Endothelial cell of umbilical vein (primary cell): ENCODE data around the gene B3GNT7. TPM values are rescaled to one million over a fixed set of nuclear protein-coding genes. Genes with fewer than 3 reads are reported as not detected.

Experiments used
- BruUV-seq: library from RNA; stranded (reverse); fragments of 400-500 nt; replicated peaks from 2 replicates; lab custom pipeline; 2021; lab: Mats Ljungman, UMichigan
- CTCF ChIA-PET: fragments of 300-600, 350-600 bp; sonication (Branson Sonifier 250); formaldehyde crosslinking; loops from one replicate; lab custom pipeline; 2021; ENCODE audit warnings: antibody characterized with exemption, inconsistent platforms; lab: Charles Lee
- POLR2A ChIA-PET: fragments of 300-600, 350-600 bp; sonication (Branson Sonifier 250); formaldehyde crosslinking; loops from one replicate; lab custom pipeline; 2021; ENCODE audit warnings: antibody characterized with exemption, inconsistent platforms; lab: Charles Lee
- DNase-seq: peaks from one replicate; pipeline ENCODE4 v3.0.0-alpha.2; 2011; ENCODE audit warnings: low read depth, low spot score
- FAIRE-seq: peaks from 2 replicates; lab custom pipeline; 2011; peaks lifted over from hg19 to GRCh38; lab: Jason Lieb, UNC
- H2AFZ ChIP-seq: 2 replicates; pipeline ENCODE4 v1.6.0; 2012; ENCODE audit warnings: low read depth, low read length, control low read depth, inconsistent platforms
- H3K27ac ChIP-seq: 2 replicates; pipeline ENCODE4 v1.5.1; 2011; ENCODE audit warnings: low read depth, mild to moderate bottlenecking, control low read depth, low read length, moderate library complexity; ENCODE audit not compliant: insufficient read depth
- H3K27me3 ChIP-seq, 2 experiments: 2 replicates each; pipeline versions ENCODE4 v1.6.0 to v1.6.1; 2011; ENCODE audit warnings: low read length in 2 of 2, mixed read lengths in 1 of 2; ENCODE audit not compliant: control insufficient read depth in 2 of 2, insufficient read depth in 2 of 2
- H3K36me3 ChIP-seq, 2 experiments: 2 replicates in 1 of 2; 3 replicates in 1 of 2; pipeline ENCODE4 v1.5.1; 2011; ENCODE audit warnings: low read length in 2 of 2, mild to moderate bottlenecking in 1 of 2, moderate library complexity in 1 of 2; ENCODE audit not compliant: control insufficient read depth in 2 of 2, insufficient read depth in 2 of 2; ENCODE audit errors: extremely low read depth in 1 of 2
- H3K4me1 ChIP-seq: 3 replicates; pipeline ENCODE4 v1.5.1; 2011; ENCODE audit warnings: mild to moderate bottlenecking, low read length; ENCODE audit not compliant: control insufficient read depth, insufficient read depth; ENCODE audit errors: extremely low read depth
- H3K4me2 ChIP-seq: 2 replicates; pipeline ENCODE4 v1.6.1; 2011; ENCODE audit warnings: low read length, control low read depth, mixed read lengths; ENCODE audit not compliant: insufficient read depth
- H3K4me3 ChIP-seq, 3 experiments: fragments of 200-600 bp in 1 of 3; sonication (generic), shearing (Covaris generic) in 1 of 3; replicated peaks in 1 of 3; 2 replicates each; pipeline ENCODE4 v1.5.1; 2011 to 2016; ENCODE audit warnings: control low read depth in 3 of 3, low read length in 3 of 3, mild to moderate bottlenecking in 2 of 3, inconsistent platforms in 1 of 3, low read depth in 1 of 3, moderate library complexity in 1 of 3; ENCODE audit not compliant: insufficient read depth in 1 of 3
- H3K79me2 ChIP-seq: 2 replicates; pipeline ENCODE4 v1.6.0; 2012; ENCODE audit warnings: low read length, inconsistent platforms; ENCODE audit not compliant: control insufficient read depth, insufficient read depth
- H3K9ac ChIP-seq: replicated peaks from 2 replicates; pipeline ENCODE3; 2011; ENCODE audit warnings: low read length, control low read depth; ENCODE audit not compliant: insufficient read depth; ENCODE audit errors: extremely low read depth
- H3K9me1 ChIP-seq: replicated peaks from 3 replicates; pipeline ENCODE4 v1.6.0; 2011; ENCODE audit warnings: mild to moderate bottlenecking, low read length; ENCODE audit not compliant: control insufficient read depth, insufficient read depth; ENCODE audit errors: extremely low read depth
- H3K9me3 ChIP-seq: replicated peaks from 2 replicates; pipeline ENCODE4 v1.5.1; 2012; ENCODE audit warnings: low read length, inconsistent platforms; ENCODE audit not compliant: control insufficient read depth, insufficient read depth
- H4K20me1 ChIP-seq: replicated peaks from 2 replicates; pipeline ENCODE3; 2011; ENCODE audit warnings: mild to moderate bottlenecking, low read length; ENCODE audit not compliant: control insufficient read depth, insufficient read depth; ENCODE audit errors: extremely low read depth
- EZH2 ChIP-seq: IDR thresholded peaks from 2 replicates; pipeline ENCODE4 v1.6.1; 2012; ENCODE audit warnings: borderline replicate concordance, low read depth, mild to moderate bottlenecking, moderate library complexity, low read length, inconsistent platforms; ENCODE audit not compliant: severe bottlenecking
- FOS ChIP-seq: IDR thresholded peaks from 2 replicates; pipeline ENCODE4 v1.6.1; 2011; ENCODE audit warnings: mild to moderate bottlenecking, low read length, moderate library complexity, borderline replicate concordance; ENCODE audit not compliant: insufficient read depth
- GATA2 ChIP-seq: IDR thresholded peaks from 2 replicates; pipeline ENCODE4 v1.7.0; 2011; ENCODE audit warnings: low read depth, mild to moderate bottlenecking, moderate library complexity, mixed read lengths, low read length; ENCODE audit not compliant: insufficient read length, insufficient read depth
- JUN ChIP-seq: IDR thresholded peaks from 2 replicates; pipeline ENCODE4 v1.6.1; 2011; ENCODE audit warnings: borderline replicate concordance, low read depth; ENCODE audit not compliant: insufficient read length, insufficient read depth
- MYC ChIP-seq: IDR thresholded peaks from one replicate; pipeline ENCODE4 v1.6.1; 2011; ENCODE audit warnings: mild to moderate bottlenecking, low read depth, low read length
- POLR2A ChIP-seq: IDR thresholded peaks from 2 replicates; pipeline ENCODE4 v1.6.1; 2012; ENCODE audit warnings: low read depth, mild to moderate bottlenecking, control low read depth, low read length
- POLR2AphosphoS5 ChIP-seq: IDR thresholded peaks from 2 replicates; pipeline ENCODE4 v1.6.1; 2012; ENCODE audit warnings: low read depth, mild to moderate bottlenecking, control low read depth, low read length, moderate library complexity; ENCODE audit not compliant: insufficient read depth
- dilution Hi-C: fragments of 300-500 bp; cut with MboI; formaldehyde crosslinking; loops from one replicate; pipeline ENCODE4 v1.15.0; 2019; ENCODE audit warnings: low sequenced_read_pairs; ENCODE audit not compliant: extremely low pct_ligation_motif_present
- intact Hi-C: fragments of 100-400 bp; cut with micrococcal nuclease; formaldehyde crosslinking; loops from one replicate; pipeline ENCODE4 v1.10.0; 2022
- polyA plus RNA-seq, 4 experiments: library from polyadenylated mRNA; depleted of rRNA in 3 of 4; stranded (reverse) in 3 of 4; unstranded in 1 of 4; fragments of >200 nt; gene quantifications; 2 replicates each; pipeline versions ENCODE4 v1.2.1 to v1.2.3, GENCODE V29; 2011 to 2012; ENCODE audit warnings: missing spikeins in 1 of 4
- total RNA-seq: library from RNA; stranded (reverse); gene quantifications from 2 replicates; pipeline ENCODE4 v1.2.3, GENCODE V29; 2021
- TF ChIP-seq, protein P1 (sequence below): IDR thresholded peaks from 2 replicates; pipeline ENCODE4 v1.6.1; 2011; ENCODE audit not compliant: insufficient read depth, insufficient read length
- TF ChIP-seq, protein P2 (sequence below), 2 donors: IDR thresholded peaks; 1 replicate in 1 of 2; 2 replicates in 1 of 2; pipeline ENCODE4 v1.5.1; 2011; ENCODE audit warnings: low read length in 2 of 2, mild to moderate bottlenecking in 2 of 2, moderate library complexity in 2 of 2, control low read depth in 1 of 2, inconsistent platforms in 1 of 2, low read depth in 1 of 2; ENCODE audit not compliant: insufficient read depth in 1 of 2; ENCODE audit errors: extremely low read depth in 1 of 2

Gene B3GNT7
- total and polyA plus RNA-seq, 2 donors (not counting 3 experiments of a cell fraction or from before 2014, with no cell fraction given): 0.39 to 1.2 TPM

- intact Hi-C loops (no loop called here), dilution Hi-C loops (no loop called here)
- TF ChIP-seq, protein P1, sequence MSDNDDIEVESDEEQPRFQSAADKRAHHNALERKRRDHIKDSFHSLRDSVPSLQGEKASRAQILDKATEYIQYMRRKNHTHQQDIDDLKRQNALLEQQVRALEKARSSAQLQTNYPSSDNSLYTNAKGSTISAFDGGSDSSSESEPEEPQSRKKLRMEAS: no peak
- no peak for TF ChIP-seq POLR2A
- TF ChIP-seq FOS: no peak
- no peak for TF ChIP-seq POLR2AphosphoS5
- no peak for TF ChIP-seq JUN
- no peak for TF ChIP-seq GATA2
- TF ChIP-seq, protein P2, sequence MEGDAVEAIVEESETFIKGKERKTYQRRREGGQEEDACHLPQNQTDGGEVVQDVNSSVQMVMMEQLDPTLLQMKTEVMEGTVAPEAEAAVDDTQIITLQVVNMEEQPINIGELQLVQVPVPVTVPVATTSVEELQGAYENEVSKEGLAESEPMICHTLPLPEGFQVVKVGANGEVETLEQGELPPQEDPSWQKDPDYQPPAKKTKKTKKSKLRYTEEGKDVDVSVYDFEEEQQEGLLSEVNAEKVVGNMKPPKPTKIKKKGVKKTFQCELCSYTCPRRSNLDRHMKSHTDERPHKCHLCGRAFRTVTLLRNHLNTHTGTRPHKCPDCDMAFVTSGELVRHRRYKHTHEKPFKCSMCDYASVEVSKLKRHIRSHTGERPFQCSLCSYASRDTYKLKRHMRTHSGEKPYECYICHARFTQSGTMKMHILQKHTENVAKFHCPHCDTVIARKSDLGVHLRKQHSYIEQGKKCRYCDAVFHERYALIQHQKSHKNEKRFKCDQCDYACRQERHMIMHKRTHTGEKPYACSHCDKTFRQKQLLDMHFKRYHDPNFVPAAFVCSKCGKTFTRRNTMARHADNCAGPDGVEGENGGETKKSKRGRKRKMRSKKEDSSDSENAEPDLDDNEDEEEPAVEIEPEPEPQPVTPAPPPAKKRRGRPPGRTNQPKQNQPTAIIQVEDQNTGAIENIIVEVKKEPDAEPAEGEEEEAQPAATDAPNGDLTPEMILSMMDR (IDR thresholded peaks at IDR 0.05; ENCODE audit: extremely low read depth in 1 of 2, insufficient read depth in 1 of 2, low read depth in 1 of 2, low read length in 2 of 2): no peak
- TF ChIP-seq MYC: no peak
- no peak for TF ChIP-seq EZH2
- no peak for DNase-seq
- no peaks in the 10 kb centered on the region for H4K20me1 ChIP-seq
- H3K9me3 ChIP-seq: no peaks in the 10 kb centered on the region
- no peaks in the 10 kb centered on the region for H3K79me2 ChIP-seq
- FAIRE-seq: no peak
- no peak overlapping the region for H2AFZ ChIP-seq
- H3K27ac ChIP-seq: no peak overlapping the region
- H3K4me2 ChIP-seq: no peak overlapping the region
- ChIA-PET CTCF (interaction anchor here (0.7 to 1.6 kb wide), 2 partner anchors 209 to 270 kb away, joined by 3 read pairs; no protein-coding TSS in a partner anchor), POLR2A (no interaction called here)
- no peak overlapping the region for H3K4me3 ChIP-seq
- no peaks in the 10 kb centered on the region for H3K9me1 ChIP-seq
- no TSS peak for BruUV-seq
- H3K4me1 ChIP-seq: no peaks in the 10 kb centered on the region
- no peak overlapping the region for H3K9ac ChIP-seq
- peaks cover 0 to 4% of the 10 kb centered on the region in 2 experiments for H3K27me3 ChIP-seq
- no peaks in the 10 kb centered on the region for H3K36me3 ChIP-seq
These were observed 21.6 kb upstream of the B3GNT7 start for GRCh38 chr2:231373786-231374349.
